ENCODE results near the gene MPO. TPM values are rescaled to one million over a fixed set of nuclear protein-coding genes. Genes with fewer than 3 reads are reported as not detected.

The MPO gene
- total and polyA plus RNA-seq, 12 donors = 0.07 to 2.5 (median 0.18) TPM; not detected in 2

GRCh38 chr17:58282442-58282841, 1.7 kb upstream of the MPO start:
- no peak for DNase-seq
- H3K36me3 ChIP-seq = no peaks in the 10 kb centered on the region
- ATAC-seq = no peak
- intact Hi-C loops (cut with DNase I) = no loop called here
- no peak for TF ChIP-seq CTCF (IDR thresholded peaks at IDR 0.05)
- H3K4me3 ChIP-seq = no peak overlapping the region
- no peak overlapping the region for H3K27ac ChIP-seq
- H3K4me1 ChIP-seq = peaks cover 0 to 19% (median 11%) of the 10 kb centered on the region in 9 donors
- peaks cover 0 to 59% (median 29%) of the 10 kb centered on the region in 7 donors for H3K27me3 ChIP-seq
- 88 to 90% methylated on average over 6 of the region's 6 CpGs for WGBS, 2 donors
- no peaks in the 10 kb centered on the region for H3K9me3 ChIP-seq

- intact Hi-C loops (cut with DNase I) = no loop called here
- DNase-seq (no peak), ATAC-seq (no peak)
- Histone ChIP-seq H3K27me3 (peaks cover 0 to 59% (median 29%) of the 10 kb centered on the region in 7 donors), H3K4me3 (no peak overlapping the region), H3K36me3 (no peaks in the 10 kb centered on the region), H3K27ac (no peak overlapping the region), H3K4me1 (peaks cover 0 to 19% (median 11%) of the 10 kb centered on the region in 9 donors), H3K9me3 (no peaks in the 10 kb centered on the region)
- TF ChIP-seq CTCF (IDR thresholded peaks at IDR 0.05) = no peak
- 28 to 29% methylated on average over 2 of the region's 2 CpGs for WGBS, 2 donors
Measured at GRCh38 chr17:58281511-58282011, 826 bp upstream of the MPO start.

- peaks cover 0 to 55% (median 28%) of the 10 kb centered on the region in 7 donors for H3K27me3 ChIP-seq
- DNase-seq (no peak), ATAC-seq (peak in 1 of 8 donors; percentile 15)
- H3K4me1 ChIP-seq = peaks cover 0 to 19% (median 11%) of the 10 kb centered on the region in 9 donors
- intact Hi-C loops (cut with DNase I) = loop anchor here in 1 of 10 donors (5.0 kb wide), 1 partner anchor 978 kb away; no protein-coding TSS in a partner anchor
- 76 to 83% methylated on average over 16 of the region's 16 CpGs for WGBS, 2 donors
- TF ChIP-seq CTCF (IDR thresholded peaks at IDR 0.05) = no peak
- no peaks in the 10 kb centered on the region for H3K9me3 ChIP-seq
- no peaks in the 10 kb centered on the region for H3K36me3 ChIP-seq
- peak overlapping the region in 1 of 10 donors; percentile 48 for H3K4me3 ChIP-seq
- H3K27ac ChIP-seq = no peak overlapping the region
Measured at GRCh38 chr17:58279736-58280479, 827 bp downstream of the MPO start.

- H3K9me3 ChIP-seq = no peaks in the 10 kb centered on the region
- no peaks in the 10 kb centered on the region for H3K36me3 ChIP-seq
- H3K27me3 ChIP-seq = peaks cover 0 to 47% (median 25%) of the 10 kb centered on the region in 7 donors
- 11 to 15% methylated on average over 60 of the region's 60 CpGs for WGBS, 2 donors
- intact Hi-C loops (cut with DNase I) = loop anchor here in 1 of 10 donors (5.0 kb wide), 1 partner anchor 977 kb away; no protein-coding TSS in a partner anchor
- H3K4me1 ChIP-seq = peaks cover 0 to 19% (median 11%) of the 10 kb centered on the region in 9 donors
- no peak for TF ChIP-seq CTCF (IDR thresholded peaks at IDR 0.05)
- peak overlapping the region in 8 of 10 donors; percentile 17 to 48 (median 34) for H3K4me3 ChIP-seq
- DNase-seq = peak; percentile 48 to 58
- peak; percentile 71 to 85 (median 74) for ATAC-seq
- H3K27ac ChIP-seq = peak overlapping the region in 2 of 10 donors; percentile 2 to 31
Measured at GRCh38 chr17:58279016-58279711, 1.6 kb downstream of the MPO start.

Measured in heart right ventricle (tissue), 16 donors.